ENCODE measurements around the gene ABHD5.

- no peak for TF ChIP-seq CTCF (IDR thresholded peaks at IDR 0.05; ENCODE audit: low read depth, low read length, poor library complexity, severe bottlenecking)
- no peak for TF ChIP-seq EZH2phosphoT487 (IDR thresholded peaks at IDR 0.05; ENCODE audit: borderline replicate concordance, low read length)
Observed at GRCh38 chr3:43757666-43758321, 67.1 kb downstream of the ABHD5 start.
